H9 (cell line): ENCODE results near the gene PLA2R1. TPM values are rescaled to one million over a fixed set of nuclear protein-coding genes. Genes with fewer than 3 reads are reported as not detected.

Experiments
- DNase-seq: peaks from one replicate; pipeline ENCODE4 v3.0.0-alpha.2; 2017
- H2AFZ ChIP-seq: one replicate; pipeline ENCODE4 v1.6.1; 2013; ENCODE audit warnings: mild to moderate bottlenecking, low read length, control low read depth, moderate library complexity
- H2AK5ac ChIP-seq: 2 replicates; pipeline ENCODE4 v1.6.1; 2013; ENCODE audit warnings: low read length, control low read depth, mixed read lengths; ENCODE audit not compliant: insufficient read length
- H2BK120ac ChIP-seq: one replicate; pipeline ENCODE4 v1.6.1; 2013; ENCODE audit warnings: low read depth, mild to moderate bottlenecking, low read length, control low read depth, inconsistent platforms; ENCODE audit not compliant: poor library complexity, severe bottlenecking
- H2BK12ac ChIP-seq: 2 replicates; pipeline ENCODE4 v1.6.1; 2013; ENCODE audit warnings: low read length, control low read depth, mixed read lengths, low read depth; ENCODE audit not compliant: insufficient read length
- H2BK15ac ChIP-seq: 2 replicates; pipeline ENCODE4 v1.6.1; 2013; ENCODE audit warnings: low read depth, low read length, control low read depth
- H2BK20ac ChIP-seq: one replicate; pipeline ENCODE4 v1.6.1; 2013; ENCODE audit warnings: low read depth, mild to moderate bottlenecking, low read length, control low read depth, inconsistent platforms; ENCODE audit not compliant: poor library complexity, severe bottlenecking
- H2BK5ac ChIP-seq: 2 replicates; pipeline ENCODE4 v1.6.1; 2013; ENCODE audit warnings: low read length, control low read depth, mixed read lengths; ENCODE audit not compliant: insufficient read length
- H3K14ac ChIP-seq: 2 replicates; pipeline ENCODE4 v1.6.1; 2013; ENCODE audit warnings: low read length, control low read depth; ENCODE audit not compliant: insufficient read depth
- H3K18ac ChIP-seq: 2 replicates; pipeline ENCODE4 v1.6.1; 2013; ENCODE audit warnings: low read depth, mild to moderate bottlenecking, mixed read lengths, low read length, control low read depth; ENCODE audit not compliant: insufficient read length
- H3K23ac ChIP-seq: 2 replicates; pipeline ENCODE4 v1.6.1; 2013; ENCODE audit warnings: low read length, control low read depth, mixed read lengths, low read depth; ENCODE audit not compliant: insufficient read length
- H3K23me2 ChIP-seq: 2 replicates; pipeline ENCODE4 v1.6.1; 2013; ENCODE audit warnings: low read depth, mild to moderate bottlenecking, mixed read lengths, low read length, control low read depth; ENCODE audit not compliant: insufficient read length, poor library complexity, severe bottlenecking
- H3K27ac ChIP-seq: 2 replicates; pipeline ENCODE4 v1.5.1; 2013; ENCODE audit warnings: low read length, control low read depth, mixed read lengths, low read depth; ENCODE audit not compliant: insufficient read length
- H3K27me3 ChIP-seq: 2 replicates; pipeline ENCODE4 v1.6.1; 2013; ENCODE audit warnings: low read length, control low read depth, inconsistent platforms; ENCODE audit not compliant: insufficient read depth
- H3K4ac ChIP-seq: 2 replicates; pipeline ENCODE4 v1.6.1; 2013; ENCODE audit warnings: low read depth, mild to moderate bottlenecking, control low read depth, inconsistent platforms, low read length, moderate library complexity
- H3K4me1 ChIP-seq: 2 replicates; pipeline ENCODE4 v1.6.1; 2013; ENCODE audit warnings: low read length, control low read depth, inconsistent platforms; ENCODE audit not compliant: insufficient read depth
- H3K4me2 ChIP-seq: 2 replicates; pipeline ENCODE4 v1.6.1; 2013; ENCODE audit warnings: low read length, control low read depth, mixed read lengths; ENCODE audit not compliant: insufficient read length, insufficient read depth
- H3K56ac ChIP-seq: 2 replicates; pipeline ENCODE4 v1.6.1; 2013; ENCODE audit warnings: low read depth, mild to moderate bottlenecking, mixed read lengths, low read length, control low read depth; ENCODE audit not compliant: insufficient read length
- H3K79me1 ChIP-seq: 2 replicates; pipeline ENCODE4 v1.6.1; 2013; ENCODE audit warnings: low read depth, mild to moderate bottlenecking, moderate library complexity, low read length, control low read depth, inconsistent platforms; ENCODE audit not compliant: insufficient read depth, poor library complexity, severe bottlenecking
- H3K79me2 ChIP-seq: 2 replicates; pipeline ENCODE4 v1.6.1; 2013; ENCODE audit warnings: low read length, control low read depth, inconsistent platforms; ENCODE audit not compliant: insufficient read depth
- H3K9ac ChIP-seq: 2 replicates; pipeline ENCODE4 v1.6.1; 2013; ENCODE audit warnings: low read length, control low read depth, mixed read lengths; ENCODE audit not compliant: insufficient read length; ENCODE audit errors: extremely low read depth
- H3K9me3 ChIP-seq: one replicate; pipeline ENCODE4 v1.6.1; 2013; ENCODE audit warnings: low read depth, low read length, inconsistent platforms; ENCODE audit not compliant: control insufficient read depth
- H3T11ph ChIP-seq: one replicate; pipeline ENCODE4 v1.6.1; 2013; ENCODE audit warnings: mild to moderate bottlenecking, low read length, control low read depth, inconsistent platforms
- H4K20me1 ChIP-seq: one replicate; pipeline ENCODE4 v1.6.1; 2013; ENCODE audit not compliant: control insufficient read depth, insufficient read length, insufficient read depth
- H4K5ac ChIP-seq: 2 replicates; pipeline ENCODE4 v1.6.1; 2013; ENCODE audit warnings: low read depth, mild to moderate bottlenecking, mixed read lengths, low read length, control low read depth; ENCODE audit not compliant: insufficient read length
- H4K8ac ChIP-seq: replicated peaks from 2 replicates; pipeline ENCODE4 v1.6.1; 2013; ENCODE audit warnings: low read length, control low read depth, mixed read lengths, low read depth; ENCODE audit not compliant: insufficient read length
- H4K91ac ChIP-seq: 2 replicates; pipeline ENCODE4 v1.6.1; 2013; ENCODE audit warnings: low read depth, mild to moderate bottlenecking, moderate library complexity, mixed read lengths, low read length, control low read depth; ENCODE audit not compliant: insufficient read length
- H3K27ac Mint-ChIP-seq, 3 experiments: 2 replicates in 2 of 3; 3 replicates in 1 of 3; pipeline ENCODE4 v1.8.0; 2020 to 2021; ENCODE audit warnings: mixed read lengths in 3 of 3, mild to moderate bottlenecking in 1 of 3, moderate library complexity in 1 of 3
- H3K27me3 Mint-ChIP-seq: 2 replicates; pipeline ENCODE4 v1.8.0; 2021; ENCODE audit warnings: low read depth, mild to moderate bottlenecking, moderate library complexity, mixed read lengths
- H3K36me3 Mint-ChIP-seq, 3 experiments: 2 replicates in 2 of 3; 3 replicates in 1 of 3; pipeline ENCODE4 v1.8.0; 2020 to 2021; ENCODE audit warnings: low read depth in 3 of 3, mixed read lengths in 3 of 3; ENCODE audit not compliant: insufficient read depth in 1 of 3
- H3K4me1 Mint-ChIP-seq, 2 experiments: 2 replicates each; pipeline ENCODE4 v1.8.0; 2020; ENCODE audit warnings: mixed read lengths in 2 of 2
- H3K4me3 Mint-ChIP-seq, 2 experiments: 2 replicates in 1 of 2; 3 replicates in 1 of 2; pipeline ENCODE4 v1.8.0; 2020 to 2021; ENCODE audit warnings: mild to moderate bottlenecking in 2 of 2, mixed read lengths in 2 of 2, moderate library complexity in 1 of 2
- H3K9me3 Mint-ChIP-seq, 2 experiments: 2 replicates in 1 of 2; 3 replicates in 1 of 2; pipeline ENCODE4 v1.8.0; 2020; ENCODE audit warnings: mild to moderate bottlenecking in 2 of 2, mixed read lengths in 2 of 2, moderate library complexity in 1 of 2
- CTCF ChIP-seq: fragments of 200-600 bp; sonication (generic); conservative IDR thresholded peaks from 3 replicates; pipeline ENCODE4 v1.8.0; 2021; ENCODE audit warnings: antibody characterized with exemption, mild to moderate bottlenecking
- WGBS: extraction: QIAGEN DNeasy Blood & Tissue Kit; methylation state at CpG from one replicate; pipeline ENCODE4 v1.1.7; 2013; ENCODE audit warnings: missing lambda C conversion rate, low lambda C conversion rate, mixed read lengths; ENCODE audit not compliant: insufficient read length; ENCODE audit errors: extremely low coverage; 5-methylcytosine and 5-hydroxymethylcytosine counted together
- total RNA-seq: library from RNA; stranded (reverse); gene quantifications from 2 replicates; pipeline ENCODE4 v1.2.1, GENCODE V29; 2021

PLA2R1 gene
- total RNA-seq, 1 experiment from 2014 or later, result 0.83 TPM

GRCh38 chr2:159933727-159934049, 128.7 kb downstream of the PLA2R1 start:
- no CpG with 5 or more reads among the region's 2 CpGs for WGBS
- Histone ChIP-seq H4K20me1 (no peaks in the 10 kb centered on the region), H3K9ac (no peak overlapping the region), H3T11ph (no peak overlapping the region), H2BK5ac (no peak overlapping the region), H3K79me1 (no peaks in the 10 kb centered on the region), H2BK12ac (no peak overlapping the region), H4K8ac (no peak overlapping the region), H4K5ac (no peak overlapping the region), H2AK5ac (no peak overlapping the region), H2AFZ (no peak overlapping the region), H3K23ac (no peak overlapping the region), H3K27ac (no peak overlapping the region), H2BK15ac (no peak overlapping the region), H2BK20ac (no peak overlapping the region), H3K9me3 (no peaks in the 10 kb centered on the region), H3K27me3 (no peaks in the 10 kb centered on the region), H3K4ac (no peak overlapping the region), H3K56ac (no peak overlapping the region), H3K23me2 (no peaks in the 10 kb centered on the region), H3K79me2 (no peaks in the 10 kb centered on the region), H3K18ac (no peak overlapping the region), H2BK120ac (no peak overlapping the region), H3K4me2 (no peak overlapping the region), H3K14ac (no peak overlapping the region), H4K91ac (no peak overlapping the region), H3K4me1 (no peaks in the 10 kb centered on the region)
- H3K27me3 Mint-ChIP-seq, result no peaks in the 10 kb centered on the region
- no peak for DNase-seq
- H3K9me3 Mint-ChIP-seq, result no peaks in the 10 kb centered on the region
- no peaks in the 10 kb centered on the region; a peak in 1 of 7 replicates for H3K36me3 Mint-ChIP-seq
- H3K27ac Mint-ChIP-seq, result no peak overlapping the region
- TF ChIP-seq CTCF, result no peak
- no peak overlapping the region for H3K4me3 Mint-ChIP-seq
- H3K4me1 Mint-ChIP-seq, result no peaks in the 10 kb centered on the region
